AG09309 (cell line): Measurements from ENCODE around the gene PRR35.
A peak's percentile ranks its signal among the peaks of the same experiment; 100 is the strongest.

ENCODE experiments used
- DNase-seq: peaks from one replicate; pipeline ENCODE4 v3.0.0-alpha.2; 2010; ENCODE audit warnings: low read depth
- H3K4me3 ChIP-seq: 2 replicates; pipeline ENCODE4 v1.5.1; 2011; ENCODE audit warnings: mild to moderate bottlenecking, low read depth, low read length, moderate library complexity; ENCODE audit not compliant: control insufficient read depth
- TF ChIP-seq, protein P1 (sequence below): IDR thresholded peaks from 2 replicates; pipeline ENCODE4 v1.5.1; 2011; ENCODE audit warnings: mild to moderate bottlenecking, low read depth, low read length, inconsistent platforms; ENCODE audit not compliant: insufficient read depth, control insufficient read depth; ENCODE audit errors: missing control alignments

PRR35 gene

GRCh38 chr16:588889-589657, 28.9 kb downstream of the PRR35 start:
- TF ChIP-seq, protein P1, sequence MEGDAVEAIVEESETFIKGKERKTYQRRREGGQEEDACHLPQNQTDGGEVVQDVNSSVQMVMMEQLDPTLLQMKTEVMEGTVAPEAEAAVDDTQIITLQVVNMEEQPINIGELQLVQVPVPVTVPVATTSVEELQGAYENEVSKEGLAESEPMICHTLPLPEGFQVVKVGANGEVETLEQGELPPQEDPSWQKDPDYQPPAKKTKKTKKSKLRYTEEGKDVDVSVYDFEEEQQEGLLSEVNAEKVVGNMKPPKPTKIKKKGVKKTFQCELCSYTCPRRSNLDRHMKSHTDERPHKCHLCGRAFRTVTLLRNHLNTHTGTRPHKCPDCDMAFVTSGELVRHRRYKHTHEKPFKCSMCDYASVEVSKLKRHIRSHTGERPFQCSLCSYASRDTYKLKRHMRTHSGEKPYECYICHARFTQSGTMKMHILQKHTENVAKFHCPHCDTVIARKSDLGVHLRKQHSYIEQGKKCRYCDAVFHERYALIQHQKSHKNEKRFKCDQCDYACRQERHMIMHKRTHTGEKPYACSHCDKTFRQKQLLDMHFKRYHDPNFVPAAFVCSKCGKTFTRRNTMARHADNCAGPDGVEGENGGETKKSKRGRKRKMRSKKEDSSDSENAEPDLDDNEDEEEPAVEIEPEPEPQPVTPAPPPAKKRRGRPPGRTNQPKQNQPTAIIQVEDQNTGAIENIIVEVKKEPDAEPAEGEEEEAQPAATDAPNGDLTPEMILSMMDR: no peak
- peak overlapping the region; percentile 83 for H3K4me3 ChIP-seq
- peak; percentile 79 for DNase-seq

DNA sequence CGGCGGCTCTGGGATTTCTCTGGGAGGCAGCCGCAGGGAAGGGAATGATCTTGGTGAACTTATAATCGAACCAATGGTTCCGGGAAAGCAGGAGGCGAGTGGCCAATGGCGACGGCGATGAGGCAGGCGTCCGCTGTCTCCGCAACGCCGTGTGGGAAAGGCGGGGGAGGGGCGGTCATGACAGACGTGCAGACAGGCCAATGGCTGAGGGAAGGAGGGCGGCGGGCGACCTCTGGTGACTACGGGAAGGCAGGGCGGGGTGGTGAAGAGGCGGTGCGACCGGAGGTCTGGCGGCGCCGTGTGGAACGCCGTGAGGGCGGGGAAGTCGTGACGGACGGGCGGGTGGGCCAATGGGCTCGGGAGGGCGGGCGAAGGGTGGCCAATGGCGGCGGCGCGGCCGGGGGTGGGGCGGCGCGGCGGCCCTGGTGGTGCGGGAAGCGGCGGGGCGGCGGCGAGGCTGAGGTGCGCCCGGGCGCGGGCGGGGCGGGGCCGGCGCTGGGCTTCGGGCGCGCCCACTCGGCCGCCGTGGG, 29.5 kb downstream of the PRR35 start, which contains the start of gene RAB40C:
Gene RAB40C (plus strand): TSS at position 409 of the 530 bp plus-strand sequence. CDS start 226 bp downstream, outside the sequence.
- TF ChIP-seq, protein P1: peak; percentile 19
- DNase-seq: peak; percentile 93
- peak within 1 kb of the TSS; percentile 83 for H3K4me3 ChIP-seq

DNA sequence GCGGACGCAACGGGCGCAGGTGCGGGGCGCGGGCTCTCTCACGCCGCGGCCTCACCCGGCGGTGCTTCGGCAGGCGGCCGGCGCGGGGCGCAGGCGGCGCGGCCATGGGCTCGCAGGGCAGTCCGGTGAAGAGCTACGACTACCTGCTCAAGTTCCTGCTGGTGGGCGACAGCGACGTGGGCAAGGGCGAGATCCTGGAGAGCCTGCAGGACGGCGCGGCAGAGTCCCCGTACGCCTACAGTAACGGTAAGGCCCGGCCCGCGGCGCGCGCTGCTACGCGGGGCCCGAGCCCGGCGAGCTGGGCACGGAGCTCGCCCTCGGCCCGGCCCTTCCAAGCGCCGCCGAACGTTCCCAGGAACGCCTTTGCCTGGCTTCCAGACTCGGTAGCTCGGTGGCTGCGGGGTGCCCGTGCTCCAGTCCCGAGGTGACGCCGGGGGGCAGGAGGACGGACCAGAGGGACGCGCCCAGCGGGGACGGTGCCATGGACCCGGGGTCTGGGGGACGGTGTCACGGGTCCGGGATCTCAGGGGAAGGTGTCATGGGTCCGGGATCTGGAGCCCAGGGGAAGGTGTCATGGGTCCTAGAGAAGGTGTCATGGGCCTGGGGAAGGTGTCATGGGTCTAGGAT, 30.1 kb downstream of the PRR35 start:
- TF ChIP-seq, protein P1: no peak
- peak overlapping the region; percentile 59 for H3K4me3 ChIP-seq
- no peak for DNase-seq

DNA sequence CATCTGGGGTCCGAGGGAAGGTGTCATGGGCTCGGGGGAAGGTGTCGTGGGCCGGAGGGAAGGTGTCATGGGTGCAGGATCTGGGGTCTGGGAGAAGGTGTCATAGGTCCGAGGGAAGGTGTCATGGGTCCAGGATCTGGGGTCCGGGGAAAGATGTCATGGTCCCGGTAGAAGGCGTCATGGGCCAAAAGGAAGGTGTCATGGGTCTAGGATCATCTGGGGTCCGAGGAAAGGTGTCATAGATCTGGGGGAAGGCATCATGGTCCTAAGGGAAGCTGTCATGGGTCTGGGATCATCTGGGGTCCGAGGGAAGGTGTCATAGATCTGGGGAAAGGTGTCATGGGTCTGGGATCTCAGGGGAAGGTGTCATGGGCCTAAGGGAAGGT, 30.6 kb downstream of the PRR35 start:
- TF ChIP-seq, protein P1: no peak
- no peak for DNase-seq
- peak overlapping the region; percentile 59 for H3K4me3 ChIP-seq

DNA sequence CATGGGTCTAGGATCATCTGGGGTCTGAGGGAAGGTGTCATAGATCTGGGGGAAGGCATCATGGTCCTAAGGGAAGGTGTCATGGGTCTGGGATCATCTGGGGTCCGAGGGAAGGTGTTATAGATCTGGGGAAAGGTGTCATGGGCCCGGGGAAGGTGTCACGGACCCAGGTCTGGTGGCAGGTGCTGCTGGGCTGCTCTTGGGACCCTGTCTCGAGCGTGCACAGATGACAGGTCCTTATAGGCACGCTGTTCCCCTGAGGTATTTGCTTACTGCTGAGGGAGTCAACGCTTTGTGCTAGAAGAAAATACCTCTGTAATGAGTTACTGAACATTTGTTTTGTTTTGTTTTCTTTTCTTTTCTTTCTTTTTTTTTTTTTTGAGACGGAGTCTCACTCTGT, 31.0 kb downstream of the PRR35 start:
- peak overlapping the region; percentile 59 for H3K4me3 ChIP-seq
- DNase-seq: no peak
- TF ChIP-seq, protein P1: no peak

DNA sequence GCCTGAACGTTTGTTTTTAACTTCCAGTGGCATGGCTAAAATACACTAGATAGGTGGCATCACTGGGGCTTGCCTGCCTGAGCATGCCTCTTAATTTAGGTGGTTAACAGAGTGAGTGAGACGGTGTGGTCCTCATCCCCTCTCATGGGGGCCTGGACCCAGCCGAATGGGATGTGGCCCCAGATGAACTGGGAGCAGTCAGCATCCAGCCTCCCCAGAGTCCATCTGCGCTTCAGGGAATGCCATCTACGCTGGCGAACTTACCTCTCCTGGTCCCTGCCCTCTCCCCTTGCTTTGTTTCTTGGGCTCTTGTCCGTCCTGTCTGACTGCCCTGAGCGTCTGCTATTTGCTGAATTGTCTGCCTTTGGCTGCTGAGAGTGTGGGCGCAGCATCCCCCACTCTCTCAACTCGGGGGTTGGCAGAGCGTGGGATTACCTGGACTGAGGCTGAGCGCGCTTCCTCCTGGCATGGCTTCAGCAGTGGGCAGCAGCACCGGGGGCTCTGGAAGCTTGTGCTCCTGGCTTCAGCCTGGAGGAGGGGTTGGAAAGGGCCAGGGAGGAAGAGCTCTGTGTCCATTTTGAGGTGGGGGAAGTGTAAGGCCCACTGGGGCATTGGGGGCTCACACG, 31.8 kb downstream of the PRR35 start:
- H3K4me3 ChIP-seq: no peak overlapping the region
- DNase-seq: no peak
- TF ChIP-seq, protein P1: no peak
